PC-3 (cell line): Measurements from ENCODE around the gene SLC39A5. TPM values are rescaled to one million over a fixed set of nuclear protein-coding genes. Genes with fewer than 3 reads are reported as not detected.

Experiments
- ATAC-seq: fragments of 200-7000 bp; cut with Tn5 transposase; 2 replicates; pipeline ENCODE4 v1.9.1; 2020; ENCODE audit warnings: mild to moderate bottlenecking, moderate library complexity
- BruUV-seq: library from RNA; stranded (reverse); fragments of 400-500 nt; replicated peaks from 2 replicates; lab custom pipeline; 2021; lab: Mats Ljungman, UMichigan
- CTCF ChIA-PET: fragments of 300-600 bp; sonication (Branson Sonifier 250); formaldehyde crosslinking; loops from one replicate; lab custom pipeline; 2022; ENCODE audit warnings: antibody characterized with exemption; lab: Charles Lee
- POLR2A ChIA-PET: fragments of 300-600 bp; sonication (Branson Sonifier 250); formaldehyde crosslinking; loops from one replicate; lab custom pipeline; 2022; ENCODE audit warnings: antibody characterized with exemption; ENCODE audit not compliant: unreplicated experiment; lab: Charles Lee
- DNase-seq: peaks from one replicate; pipeline ENCODE4 v3.0.0-alpha.2; 2015
- H2AFZ ChIP-seq: fragments of 300-600 bp; sonication (generic); 2 replicates; pipeline ENCODE4 v1.6.0; 2016; ENCODE audit warnings: antibody characterized with exemption, low read length
- H3F3A ChIP-seq: fragments of 300-600 bp; sonication (generic); one replicate; pipeline ENCODE4 v1.6.0; 2017; ENCODE audit warnings: antibody characterized with exemption, low read length, control low read depth, mild to moderate bottlenecking; ENCODE audit not compliant: unreplicated experiment
- H3K27ac ChIP-seq: fragments of 300-600 bp; sonication (generic); 2 replicates; pipeline ENCODE4 v1.5.1; 2016; ENCODE audit warnings: mild to moderate bottlenecking, low read length
- H3K27me3 ChIP-seq: fragments of 300-600 bp; sonication (generic); 2 replicates; pipeline ENCODE4 v1.6.1; 2016; ENCODE audit warnings: low read length, mixed read lengths
- H3K36me3 ChIP-seq: fragments of 300-600 bp; sonication (generic); 2 replicates; pipeline ENCODE4 v1.6.1; 2016; ENCODE audit warnings: low read depth, mixed run types, low read length, mixed read lengths
- H3K4me1 ChIP-seq: fragments of 300-600 bp; sonication (generic); 2 replicates; pipeline ENCODE4 v1.5.1; 2016; ENCODE audit warnings: low read length; ENCODE audit not compliant: insufficient read depth
- H3K4me2 ChIP-seq: fragments of 300-600 bp; sonication (generic); 2 replicates; pipeline ENCODE4 v1.6.0; 2016; ENCODE audit warnings: low read length
- H3K4me3 ChIP-seq: fragments of 300-600 bp; sonication (generic); 2 replicates; pipeline ENCODE4 v1.5.1; 2016; ENCODE audit warnings: mild to moderate bottlenecking, low read length, mixed read lengths
- H3K79me2 ChIP-seq: fragments of 300-600 bp; sonication (generic); 2 replicates; pipeline ENCODE4 v1.6.1; 2017; ENCODE audit warnings: low read length, mixed read lengths
- H3K9ac ChIP-seq: fragments of 300-600 bp; sonication (generic); 2 replicates; pipeline ENCODE4 v1.6.0; 2016; ENCODE audit warnings: mild to moderate bottlenecking, low read length
- H3K9me2 ChIP-seq: fragments of 300-600 bp; sonication (generic); replicated peaks from 2 replicates; pipeline ENCODE4 v1.6.1; 2016; ENCODE audit warnings: mixed run types, low read length, mixed read lengths
- H3K9me3 ChIP-seq: fragments of 300-600 bp; sonication (generic); 2 replicates; pipeline ENCODE4 v1.6.1; 2016; ENCODE audit warnings: low read length, mixed read lengths
- H4K20me1 ChIP-seq: fragments of 300-600 bp; sonication (generic); 2 replicates; pipeline ENCODE4 v1.6.1; 2016; ENCODE audit warnings: low read length, mixed read lengths
- CTCF ChIP-seq: fragments of 300-600 bp; sonication (generic); conservative IDR thresholded peaks from 2 replicates; pipeline ENCODE4 v1.5.1; 2017; ENCODE audit warnings: antibody characterized with exemption, low read depth, mild to moderate bottlenecking, low read length
- EZH2 ChIP-seq: fragments of 300-600 bp; sonication (generic); IDR thresholded peaks from one replicate; pipeline ENCODE4 v1.6.1; 2017; ENCODE audit warnings: antibody characterized with exemption, mild to moderate bottlenecking, low read length; ENCODE audit not compliant: unreplicated experiment
- EZH2phosphoT487 ChIP-seq: fragments of 300-600 bp; sonication (generic); IDR thresholded peaks from 2 replicates; pipeline ENCODE4 v1.6.1; 2018; ENCODE audit warnings: mild to moderate bottlenecking, antibody characterized with exemption, low read length, borderline replicate concordance
- intact Hi-C: fragments of 100-400 bp; cut with micrococcal nuclease; formaldehyde crosslinking; loops from 2 replicates; pipeline ENCODE4 v1.9.0; 2023
- total RNA-seq: library from RNA; depleted of rRNA; stranded (reverse); fragments of >200 nt; gene quantifications from 2 replicates; pipeline ENCODE4 v1.2.3, GENCODE V29; 2014

Gene SLC39A5
- total RNA-seq, 1 experiment from 2014 or later, result 0.18 TPM

GRCh38 chr12:56257071-56257470, 27.2 kb downstream of the SLC39A5 start:
- ChIA-PET POLR2A (no interaction called here), CTCF (interaction anchor here (0.9 kb wide), 1 partner anchor 23 kb away, joined by 3 read pairs; no protein-coding TSS in a partner anchor)
- no TSS peak for BruUV-seq
- Histone ChIP-seq H3K4me3 (peak overlapping the region; percentile 77), H3K9ac (peak overlapping the region; percentile 83), H3K36me3 (peaks cover 36% of the 10 kb centered on the region), H2AFZ (no peak overlapping the region; the same call in 1 of the 2 replicates), H3K79me2 (peaks cover 31% of the 10 kb centered on the region), H3K27ac (no peak overlapping the region), H3K4me2 (peak overlapping the region; percentile 90), H3K4me1 (peaks cover 31% of the 10 kb centered on the region), H3K9me2 (no peaks in the 10 kb centered on the region), H3F3A (no peaks in the 10 kb centered on the region), H3K27me3 (no peaks in the 10 kb centered on the region), H4K20me1 (peaks cover 12% of the 10 kb centered on the region; the same call in 1 of the 2 replicates), H3K9me3 (no peaks in the 10 kb centered on the region)
- TF ChIP-seq CTCF (no peak), EZH2phosphoT487 (no peak), EZH2 (no peak)
- no peak for ATAC-seq
- intact Hi-C loops, result no loop called here
- no peak for DNase-seq

DNA sequence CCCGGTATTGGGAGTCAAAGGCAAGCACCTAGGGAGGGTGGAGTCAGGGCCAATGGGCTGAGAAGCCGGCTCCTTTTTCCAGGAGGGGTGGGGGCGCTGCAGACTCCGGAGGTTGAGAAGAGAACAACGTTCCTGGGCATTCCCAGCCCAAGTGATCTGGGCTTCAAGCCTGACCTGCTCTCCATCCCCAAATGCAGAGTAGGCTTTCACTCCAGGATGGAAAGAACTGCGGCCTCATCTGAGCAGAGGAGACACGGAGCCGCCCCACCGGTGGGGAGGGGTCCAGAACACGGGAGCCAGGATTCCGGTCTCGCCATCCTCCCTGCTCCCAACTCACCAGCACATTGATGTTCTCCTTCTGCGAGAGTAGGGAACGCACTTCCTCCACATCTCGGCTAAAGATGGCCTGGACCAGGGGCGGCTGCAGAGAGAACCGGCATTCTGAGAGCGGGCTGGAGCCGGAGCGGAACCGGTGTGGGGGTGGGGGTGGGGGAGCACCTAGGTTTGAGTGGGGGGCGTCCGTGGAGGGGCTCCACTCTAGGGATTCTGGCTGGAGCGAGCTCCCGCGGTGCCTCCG, 27.7 kb downstream of the SLC39A5 start:
- TF ChIP-seq EZH2 (no peak), CTCF (peak; percentile 42), EZH2phosphoT487 (no peak)
- Histone ChIP-seq H3K4me1 (peaks cover 31% of the 10 kb centered on the region), H3K9ac (peak overlapping the region; percentile 83), H3K36me3 (peaks cover 31% of the 10 kb centered on the region), H3K27me3 (no peaks in the 10 kb centered on the region), H3K79me2 (peaks cover 31% of the 10 kb centered on the region), H3K27ac (no peak overlapping the region), H3K9me2 (no peaks in the 10 kb centered on the region), H2AFZ (peak overlapping the region; percentile 85), H4K20me1 (peaks cover 12% of the 10 kb centered on the region; the same call in 1 of the 2 replicates), H3F3A (no peaks in the 10 kb centered on the region), H3K4me3 (peak overlapping the region; percentile 77), H3K4me2 (peak overlapping the region; percentile 90), H3K9me3 (no peaks in the 10 kb centered on the region)
- TSS peak; percentile 30 for BruUV-seq
- POLR2A ChIA-PET, result no interaction called here
- DNase-seq (peak; percentile 53), ATAC-seq (peak; percentile 36)
- intact Hi-C loops, result no loop called here
- CTCF ChIA-PET, result interaction anchor here (0.9 to 1.2 kb wide), 3 partner anchors 9 to 154 kb away, joined by 3 to 11 read pairs (median 4); partner anchors contain the start of gene COQ10A
